ENCODE data around the gene EXOC4.

DNA sequence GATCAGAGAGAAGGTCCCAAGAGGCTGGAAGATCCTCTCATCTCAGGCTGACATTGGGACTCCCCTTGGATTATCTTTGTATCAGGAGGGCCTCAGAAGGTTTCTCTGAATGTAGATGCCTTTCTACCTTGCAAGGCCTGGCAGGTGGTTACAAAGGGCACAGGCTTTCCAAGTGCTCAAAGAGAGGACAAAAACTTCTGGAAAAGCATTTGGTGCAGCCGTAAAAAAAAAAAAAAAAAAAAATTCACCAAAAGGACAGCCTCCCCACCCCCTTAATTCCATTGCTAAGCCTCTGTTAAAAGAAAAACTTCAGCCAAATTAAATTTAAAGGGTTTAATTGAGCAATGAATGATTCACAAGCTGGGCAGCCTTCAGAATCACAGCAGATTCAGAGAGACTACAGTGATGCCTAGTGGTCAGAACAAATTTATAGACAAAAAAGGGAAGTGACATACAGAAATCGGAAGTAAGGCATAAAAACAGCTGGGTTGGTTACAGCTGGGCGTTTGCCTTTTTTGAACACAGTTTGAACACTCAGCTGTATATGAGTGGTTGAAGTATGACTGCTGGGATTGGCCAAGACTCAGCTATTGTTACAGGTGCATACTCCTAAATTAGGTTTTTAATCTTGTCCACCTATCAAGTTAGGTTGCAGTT lies 831.7 kb downstream of the EXOC4 start:
- TF ChIP-seq, protein P1, sequence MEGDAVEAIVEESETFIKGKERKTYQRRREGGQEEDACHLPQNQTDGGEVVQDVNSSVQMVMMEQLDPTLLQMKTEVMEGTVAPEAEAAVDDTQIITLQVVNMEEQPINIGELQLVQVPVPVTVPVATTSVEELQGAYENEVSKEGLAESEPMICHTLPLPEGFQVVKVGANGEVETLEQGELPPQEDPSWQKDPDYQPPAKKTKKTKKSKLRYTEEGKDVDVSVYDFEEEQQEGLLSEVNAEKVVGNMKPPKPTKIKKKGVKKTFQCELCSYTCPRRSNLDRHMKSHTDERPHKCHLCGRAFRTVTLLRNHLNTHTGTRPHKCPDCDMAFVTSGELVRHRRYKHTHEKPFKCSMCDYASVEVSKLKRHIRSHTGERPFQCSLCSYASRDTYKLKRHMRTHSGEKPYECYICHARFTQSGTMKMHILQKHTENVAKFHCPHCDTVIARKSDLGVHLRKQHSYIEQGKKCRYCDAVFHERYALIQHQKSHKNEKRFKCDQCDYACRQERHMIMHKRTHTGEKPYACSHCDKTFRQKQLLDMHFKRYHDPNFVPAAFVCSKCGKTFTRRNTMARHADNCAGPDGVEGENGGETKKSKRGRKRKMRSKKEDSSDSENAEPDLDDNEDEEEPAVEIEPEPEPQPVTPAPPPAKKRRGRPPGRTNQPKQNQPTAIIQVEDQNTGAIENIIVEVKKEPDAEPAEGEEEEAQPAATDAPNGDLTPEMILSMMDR (conservative IDR thresholded peaks at IDR 0.05), result no peak
- TF ChIP-seq ZFX (IDR thresholded peaks at IDR 0.05), result no peak
